ENCODE results near the gene MCF2L2.

DNA sequence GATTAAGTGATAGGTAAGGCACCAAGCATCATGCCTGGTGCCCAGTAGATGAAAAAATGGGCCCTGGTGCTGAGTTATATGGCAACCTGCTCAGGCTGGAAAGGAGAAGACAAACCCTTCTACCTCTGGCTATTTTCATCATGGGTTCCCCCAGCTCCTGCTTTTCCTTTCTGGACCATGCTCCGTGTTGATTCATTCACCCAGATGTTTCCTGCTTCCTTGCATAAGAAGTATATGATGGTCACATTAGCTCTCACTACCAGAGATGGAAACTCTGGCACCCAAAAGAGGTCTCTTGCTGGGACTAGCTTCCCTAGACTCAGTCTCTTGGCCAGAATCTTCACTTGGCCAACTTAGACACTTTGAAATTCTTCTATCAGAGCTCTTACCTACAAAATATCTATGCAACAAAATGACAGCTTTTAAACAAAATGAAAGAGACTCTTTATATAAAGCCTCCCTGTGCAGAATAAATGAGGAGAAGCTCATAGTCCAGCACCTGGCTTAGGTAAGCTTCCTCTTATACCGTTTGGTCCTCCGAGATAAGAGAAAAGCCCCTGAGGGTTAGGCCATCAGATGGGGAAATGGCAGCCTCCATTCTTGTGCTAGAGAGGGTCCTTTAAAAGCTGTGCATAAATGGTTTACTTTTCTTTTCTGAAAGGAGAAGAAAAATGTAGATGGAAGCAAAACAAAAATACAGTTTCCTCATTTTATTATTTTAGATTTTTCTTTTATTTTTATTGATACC, 46.8 kb upstream of the MCF2L2 start:
- TF ChIP-seq CTCF (IDR thresholded peaks at IDR 0.05) (no peak), POLR2A (IDR thresholded peaks at IDR 0.05) (no peak)
